Colonic mucosa (tissue), 4 donors: Measurements from ENCODE around the gene TSPYL4. TPM values are rescaled to one million over a fixed set of nuclear protein-coding genes. Genes with fewer than 3 reads are reported as not detected.

Experiments used
- DNase-seq: peaks from one replicate; pipeline ENCODE4 v3.0.0-alpha.2; 2020
- H3K27ac ChIP-seq: fragments of 200-600 bp; one replicate; pipeline ENCODE4 v1.8.0; 2021
- H3K27me3 ChIP-seq: fragments of 200-600 bp; one replicate; pipeline ENCODE4 v1.8.0; 2021
- H3K36me3 ChIP-seq: fragments of 200-600 bp; one replicate; pipeline ENCODE4 v1.8.0; 2021
- H3K4me1 ChIP-seq: fragments of 200-600 bp; one replicate; pipeline ENCODE4 v1.8.0; 2021; ENCODE audit warnings: mild to moderate bottlenecking
- H3K4me3 ChIP-seq: fragments of 200-600 bp; one replicate; pipeline ENCODE4 v1.8.0; 2021
- H3K9ac ChIP-seq, 2 donors: one replicate each; pipeline ENCODE4 v1.7.0; 2013; ENCODE audit warnings: control low read depth in 2 of 2, low read depth in 2 of 2, low read length in 2 of 2
- H3K9me3 ChIP-seq: fragments of 200-600 bp; one replicate; pipeline ENCODE4 v1.8.0; 2021
- intact Hi-C: fragments of 100-400 bp; cut with DNase I; formaldehyde crosslinking; loops from one replicate; pipeline ENCODE4 v1.14.1; 2022
- total RNA-seq, 2 donors: library from RNA; stranded (reverse); fragmentation: NEBNext Ultra II Directional in 1 of 2; extraction: Animal tissue kit (Norgen Biotek cat#: 25700) in 1 of 2; gene quantifications; one replicate each; pipeline ENCODE4 v1.2.1, GENCODE V29; 2021
- TF ChIP-seq, protein P1 (sequence below): fragments of 200-600 bp; IDR thresholded peaks from one replicate; pipeline ENCODE4 v1.8.0; 2022; ENCODE audit warnings: antibody characterized with exemption, mild to moderate bottlenecking
- donor health status: healthy.
- donor health status: DM: no; HTN: no; CAD: no.
- donor health status: DM: no; HTN: no; CAD: no.

Gene TSPYL4
- total RNA-seq, 2 donors from 2014 or later, result 7.0 to 8.3 TPM

DNA sequence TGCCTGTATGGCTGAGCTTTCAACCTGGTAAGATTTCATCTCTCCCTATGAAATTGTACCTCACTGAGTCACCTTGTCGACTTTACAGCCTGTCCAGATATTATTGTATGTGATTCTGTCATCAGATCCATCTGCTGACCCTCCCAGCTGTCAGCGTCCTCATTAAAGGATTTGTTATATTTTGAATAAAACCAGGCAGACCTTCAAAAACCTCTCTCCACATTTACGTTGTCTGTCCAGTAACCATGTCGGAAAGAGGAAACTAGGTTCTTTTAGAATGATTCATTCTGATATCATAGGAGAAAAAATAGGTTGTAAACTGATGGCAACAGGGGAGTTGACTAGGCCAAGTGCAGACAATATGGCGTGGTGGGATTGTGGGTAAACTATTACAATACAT lies 38.5 kb downstream of the TSPYL4 start:
- intact Hi-C loops, result no loop called here
- H3K4me3 ChIP-seq, result no peak overlapping the region

DNA sequence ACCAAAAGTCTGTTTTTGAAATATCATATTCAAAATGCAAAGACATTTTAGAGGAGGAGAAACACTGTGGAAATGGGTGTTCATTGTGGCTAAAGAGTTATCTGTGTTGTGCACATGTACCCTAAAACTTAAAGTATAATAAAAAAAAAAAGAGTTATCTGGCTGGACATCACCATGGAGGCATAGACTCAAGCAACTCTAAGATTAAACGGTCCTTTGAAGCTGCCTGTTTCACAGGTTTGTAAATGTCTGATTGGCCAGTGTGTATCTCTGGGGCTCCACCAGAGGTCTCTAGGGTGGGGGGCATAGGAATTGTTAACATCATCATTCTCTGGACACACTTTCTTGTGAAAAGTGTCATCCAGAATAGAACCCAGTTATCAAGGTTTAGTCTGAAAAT lies 39.2 kb downstream of the TSPYL4 start:
- no peak overlapping the region for H3K9ac ChIP-seq
- H3K27me3 ChIP-seq, result no peaks in the 10 kb centered on the region
- H3K27ac ChIP-seq, result no peak overlapping the region
- TF ChIP-seq, protein P1, sequence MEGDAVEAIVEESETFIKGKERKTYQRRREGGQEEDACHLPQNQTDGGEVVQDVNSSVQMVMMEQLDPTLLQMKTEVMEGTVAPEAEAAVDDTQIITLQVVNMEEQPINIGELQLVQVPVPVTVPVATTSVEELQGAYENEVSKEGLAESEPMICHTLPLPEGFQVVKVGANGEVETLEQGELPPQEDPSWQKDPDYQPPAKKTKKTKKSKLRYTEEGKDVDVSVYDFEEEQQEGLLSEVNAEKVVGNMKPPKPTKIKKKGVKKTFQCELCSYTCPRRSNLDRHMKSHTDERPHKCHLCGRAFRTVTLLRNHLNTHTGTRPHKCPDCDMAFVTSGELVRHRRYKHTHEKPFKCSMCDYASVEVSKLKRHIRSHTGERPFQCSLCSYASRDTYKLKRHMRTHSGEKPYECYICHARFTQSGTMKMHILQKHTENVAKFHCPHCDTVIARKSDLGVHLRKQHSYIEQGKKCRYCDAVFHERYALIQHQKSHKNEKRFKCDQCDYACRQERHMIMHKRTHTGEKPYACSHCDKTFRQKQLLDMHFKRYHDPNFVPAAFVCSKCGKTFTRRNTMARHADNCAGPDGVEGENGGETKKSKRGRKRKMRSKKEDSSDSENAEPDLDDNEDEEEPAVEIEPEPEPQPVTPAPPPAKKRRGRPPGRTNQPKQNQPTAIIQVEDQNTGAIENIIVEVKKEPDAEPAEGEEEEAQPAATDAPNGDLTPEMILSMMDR, result no peak
- no peak for DNase-seq
- no peak overlapping the region for H3K4me3 ChIP-seq
- H3K4me1 ChIP-seq, result no peaks in the 10 kb centered on the region
- intact Hi-C loops, result no loop called here
- no peaks in the 10 kb centered on the region for H3K36me3 ChIP-seq
- no peaks in the 10 kb centered on the region for H3K9me3 ChIP-seq

More for the DNA sequence above, 38.5 kb downstream of the TSPYL4 start:
- no peaks in the 10 kb centered on the region for H3K27me3 ChIP-seq
- TF ChIP-seq, protein P1, result no peak
- H3K36me3 ChIP-seq, result no peaks in the 10 kb centered on the region
- no peak for DNase-seq
- no peak overlapping the region for H3K9ac ChIP-seq
- no peaks in the 10 kb centered on the region for H3K4me1 ChIP-seq
- no peak overlapping the region for H3K27ac ChIP-seq
- no peaks in the 10 kb centered on the region for H3K9me3 ChIP-seq

DNA sequence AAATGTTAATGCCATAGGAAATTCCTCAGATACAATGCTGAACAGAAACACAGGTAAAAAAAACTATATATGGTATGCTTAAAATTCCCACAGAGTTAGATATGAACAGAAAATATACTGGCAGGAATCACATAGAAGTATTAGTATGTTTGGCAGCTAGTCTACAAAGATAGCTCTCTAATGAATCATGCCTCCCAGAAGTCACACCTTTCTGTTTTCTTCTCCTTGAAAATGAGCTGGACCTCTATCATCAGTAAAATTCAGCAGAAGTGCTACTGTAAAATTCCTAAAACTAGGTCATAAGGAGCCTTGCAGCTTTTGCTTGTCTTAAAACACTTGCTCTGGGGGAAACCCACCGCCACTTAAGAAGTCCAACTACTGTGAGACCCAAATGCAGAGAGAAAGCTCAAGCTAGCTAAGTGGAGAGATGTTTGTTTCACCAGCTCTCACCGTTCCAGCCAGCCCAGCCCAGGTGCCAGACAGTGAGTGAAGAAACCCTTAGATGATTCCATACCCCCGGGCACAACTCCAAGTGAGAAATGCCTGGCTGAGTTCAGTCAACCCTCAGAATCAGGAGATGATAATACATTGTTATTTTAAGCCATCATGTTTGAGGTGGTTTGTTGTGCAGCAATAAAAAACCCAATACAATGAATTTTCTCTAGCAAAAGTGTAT lies 43.0 kb downstream of the TSPYL4 start:
- no peaks in the 10 kb centered on the region for H3K4me1 ChIP-seq
- no peaks in the 10 kb centered on the region for H3K27me3 ChIP-seq
- H3K27ac ChIP-seq, result no peak overlapping the region
- H3K9ac ChIP-seq, result no peak overlapping the region
- intact Hi-C loops, result no loop called here
- DNase-seq, result no peak
- TF ChIP-seq, protein P1, result no peak
- H3K9me3 ChIP-seq, result no peaks in the 10 kb centered on the region
- no peaks in the 10 kb centered on the region for H3K36me3 ChIP-seq
- no peak overlapping the region for H3K4me3 ChIP-seq

DNA sequence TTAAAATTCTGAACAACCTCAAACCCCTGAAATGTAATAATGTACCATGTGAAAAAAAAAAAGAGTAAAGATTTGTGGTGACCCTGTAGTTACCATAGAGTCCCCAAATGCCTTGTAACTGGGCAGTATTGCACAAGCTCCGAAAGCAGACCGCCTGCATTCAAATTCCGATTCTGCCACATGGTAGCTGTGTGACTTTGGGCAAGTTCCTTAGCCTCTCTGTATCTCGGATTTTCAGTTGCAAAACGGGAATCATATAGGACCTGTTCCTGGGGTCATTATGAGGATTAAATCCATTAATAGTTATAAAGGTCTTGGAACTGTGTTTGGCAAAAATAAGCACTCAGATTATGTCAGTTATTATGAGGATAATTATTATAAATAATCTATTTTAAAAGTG lies 43.6 kb downstream of the TSPYL4 start:
- H3K9ac ChIP-seq, result no peak overlapping the region
- no peaks in the 10 kb centered on the region for H3K4me1 ChIP-seq
- DNase-seq, result no peak
- intact Hi-C loops, result no loop called here
- H3K36me3 ChIP-seq, result no peaks in the 10 kb centered on the region
- no peak overlapping the region for H3K4me3 ChIP-seq
- no peaks in the 10 kb centered on the region for H3K9me3 ChIP-seq
- H3K27ac ChIP-seq, result no peak overlapping the region
- TF ChIP-seq, protein P1, result no peak
- no peaks in the 10 kb centered on the region for H3K27me3 ChIP-seq

DNA sequence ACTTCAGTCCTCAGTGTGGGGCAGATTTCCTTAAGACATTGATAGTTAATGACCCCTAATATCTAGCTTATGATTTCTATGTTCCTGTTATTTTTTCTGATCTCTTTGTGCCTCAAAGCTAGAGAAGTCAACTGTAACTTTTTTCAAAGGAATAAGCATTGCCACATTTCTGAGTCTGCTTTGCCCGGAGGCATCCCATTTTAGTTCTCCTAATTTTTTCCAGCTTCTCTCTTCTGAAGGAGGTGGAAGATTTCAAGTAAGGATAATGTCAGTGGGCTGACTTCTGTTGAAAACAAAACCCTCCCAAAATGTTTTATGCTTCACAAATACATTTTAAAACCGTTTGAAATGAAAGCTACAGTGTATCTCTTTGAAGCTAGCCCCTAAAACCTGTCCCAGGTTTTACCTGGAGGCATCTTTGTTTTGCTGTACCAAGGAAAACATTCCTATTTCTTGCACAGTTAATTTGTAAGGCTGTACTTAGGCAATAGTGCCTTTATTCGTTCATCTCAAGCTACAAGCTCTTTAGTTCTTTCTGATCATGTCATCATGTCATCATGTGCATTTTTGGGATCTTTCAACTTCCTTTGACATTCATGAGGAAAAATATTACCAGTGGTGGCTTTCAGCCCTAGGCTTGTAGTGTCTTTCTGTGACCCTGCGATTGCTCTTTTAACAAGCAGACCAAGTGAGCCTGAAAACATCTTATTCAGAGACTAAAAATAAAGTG lies 45.7 kb downstream of the TSPYL4 start:
- H3K9me3 ChIP-seq, result no peaks in the 10 kb centered on the region
- no peak overlapping the region for H3K9ac ChIP-seq
- no peak overlapping the region for H3K4me3 ChIP-seq
- no peak overlapping the region for H3K27ac ChIP-seq
- no peaks in the 10 kb centered on the region for H3K27me3 ChIP-seq
- H3K4me1 ChIP-seq, result no peaks in the 10 kb centered on the region
- DNase-seq, result no peak
- TF ChIP-seq, protein P1, result no peak
- intact Hi-C loops, result no loop called here
- no peaks in the 10 kb centered on the region for H3K36me3 ChIP-seq
